ENCODE measurements around the gene TBC1D1.

- TF ChIP-seq EZH2 (IDR thresholded peaks at IDR 0.05; ENCODE audit: insufficient read depth, low read length) (no peak), CTCF (IDR thresholded peaks at IDR 0.05; ENCODE audit: insufficient read depth, low read depth, low read length) (no peak)
These were observed 68.0 kb downstream of the TBC1D1 start for GRCh38 chr4:37958932-37959331.

Data from astrocyte (in vitro differentiated cells and primary cell).